NCI-H1105 (cell line): ENCODE measurements around the gene RNU1-4.
"Not testable (repeated sequence)": the region's sequence is repeated elsewhere in the genome, so short reads cannot be mapped to it uniquely, and the experiment has no call there.

ENCODE experiments used
- DNase-seq: peaks from one replicate; lab custom pipeline; 2025; lab: John Stamatoyannopoulos, UW

RNU1-4 gene

GRCh38 chr1:16770139-16770759, 29.9 kb downstream of the RNU1-4 start:
- DNase-seq: not testable (repeated sequence)

DNA sequence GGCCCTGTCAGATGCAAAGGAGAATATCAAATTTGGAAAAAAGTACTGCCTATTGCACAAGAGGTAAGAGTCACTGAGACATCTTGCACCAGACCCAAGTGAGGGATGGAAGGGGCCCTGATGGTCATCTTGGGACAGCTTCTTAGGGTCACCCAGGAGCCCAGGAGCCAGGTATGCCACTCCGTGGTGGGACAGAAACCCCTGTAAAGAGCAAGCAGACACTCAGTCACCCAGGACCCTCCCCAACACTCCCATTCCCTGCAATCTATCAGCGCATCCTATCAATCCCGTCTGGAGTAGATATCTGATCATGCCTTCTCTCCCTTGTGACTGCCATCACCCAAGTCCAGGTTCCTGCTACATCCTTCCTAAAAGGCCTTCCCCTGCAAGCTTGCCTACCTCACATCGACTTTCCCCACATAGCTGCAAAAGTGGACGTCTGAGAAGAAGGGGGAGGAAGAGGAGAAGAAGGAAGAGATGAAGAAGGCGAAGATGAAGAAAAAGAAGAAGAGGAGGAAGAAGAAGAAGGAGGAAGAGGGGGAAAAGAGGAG, 30.7 kb downstream of the RNU1-4 start:
- not testable (repeated sequence) for DNase-seq

DNA sequence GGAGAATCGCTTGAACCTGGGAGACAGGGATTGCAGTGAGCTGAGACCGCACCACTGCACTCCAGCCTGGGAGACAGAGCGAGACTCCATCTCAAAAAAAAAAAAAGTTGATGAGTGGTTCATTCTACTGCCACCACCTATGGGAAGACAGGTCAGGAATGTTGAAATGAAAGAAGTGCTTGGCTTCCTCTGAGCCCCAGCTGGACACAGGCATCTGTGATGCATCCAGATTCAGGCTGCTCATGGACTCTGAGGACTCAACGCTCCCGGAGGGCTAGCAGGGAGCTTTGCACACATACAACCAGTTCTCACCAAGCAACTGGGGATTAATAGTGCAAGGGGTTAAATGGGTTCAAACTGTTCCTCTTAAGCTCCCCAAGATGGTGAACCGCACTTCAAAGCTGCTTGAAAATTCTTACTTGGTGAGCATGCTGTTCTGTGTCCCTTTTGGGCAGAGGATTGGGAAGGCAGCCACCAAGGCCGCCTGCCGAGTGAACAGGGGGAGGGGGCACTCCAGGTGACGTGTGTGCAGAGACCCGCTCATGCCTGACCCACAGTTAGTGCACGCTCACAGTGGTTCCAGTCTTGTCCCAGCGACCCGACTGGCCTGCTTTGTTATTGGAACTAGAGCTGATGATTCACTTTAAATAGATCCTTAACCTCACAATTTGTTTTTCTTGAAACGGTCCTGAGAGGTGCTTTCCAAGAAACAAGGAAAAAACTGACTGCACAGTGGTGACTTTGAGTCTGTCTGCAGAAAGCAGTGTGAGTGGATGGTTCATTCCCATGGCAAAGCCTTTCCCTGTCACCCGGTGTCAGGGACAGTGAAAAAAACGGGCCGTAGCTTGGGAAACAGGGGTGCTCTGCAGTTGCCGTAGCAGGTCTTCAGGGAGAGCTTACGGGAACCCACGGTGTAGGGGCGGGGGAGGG, 32.2 kb downstream of the RNU1-4 start:
- not testable (repeated sequence) for DNase-seq

DNA sequence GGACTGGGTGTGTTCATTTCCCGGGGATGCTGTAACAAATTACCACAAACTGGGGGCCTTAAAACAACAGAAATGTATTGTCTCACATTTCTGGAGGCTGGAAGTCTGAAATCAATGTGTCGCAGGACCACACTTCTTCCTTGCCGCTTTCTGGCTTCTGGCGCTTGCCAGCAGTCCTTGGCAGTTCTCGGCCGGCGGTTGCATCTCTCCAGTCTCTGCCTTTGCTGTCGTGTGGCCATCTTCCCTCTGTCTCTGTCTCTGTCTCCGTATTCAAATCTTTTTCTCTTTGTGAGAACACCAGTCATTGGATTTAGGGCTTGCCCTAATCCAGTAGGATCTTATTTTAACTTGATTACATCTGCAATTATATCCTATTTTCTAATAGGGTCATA, 32.9 kb downstream of the RNU1-4 start:
- not testable (repeated sequence) for DNase-seq

GRCh38 chr1:16773723-16774122, 33.4 kb downstream of the RNU1-4 start:
- DNase-seq: not testable (repeated sequence)

DNA sequence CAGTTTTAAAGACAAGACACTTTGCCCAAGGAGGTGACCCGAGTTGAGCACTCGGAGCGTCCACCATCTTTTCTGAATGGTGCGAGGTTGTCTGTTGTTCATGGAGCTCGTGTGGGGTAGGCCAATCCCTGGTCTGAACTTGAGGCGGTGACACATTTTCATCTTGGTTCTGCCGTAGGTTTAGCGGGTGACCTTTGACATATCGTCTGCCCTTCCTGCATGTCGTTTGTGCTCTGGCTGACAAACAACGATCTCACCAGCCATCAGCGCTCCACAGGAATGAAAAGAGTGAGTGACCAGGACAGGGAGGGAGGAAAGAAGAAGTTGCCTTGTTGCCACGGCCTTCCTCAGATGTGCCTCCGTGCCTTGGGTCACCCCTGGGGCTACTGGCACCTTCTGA, 34.5 kb downstream of the RNU1-4 start:
- not testable (repeated sequence) for DNase-seq

GRCh38 chr1:16775290-16775689, 35.0 kb downstream of the RNU1-4 start:
- not testable (repeated sequence) for DNase-seq

DNA sequence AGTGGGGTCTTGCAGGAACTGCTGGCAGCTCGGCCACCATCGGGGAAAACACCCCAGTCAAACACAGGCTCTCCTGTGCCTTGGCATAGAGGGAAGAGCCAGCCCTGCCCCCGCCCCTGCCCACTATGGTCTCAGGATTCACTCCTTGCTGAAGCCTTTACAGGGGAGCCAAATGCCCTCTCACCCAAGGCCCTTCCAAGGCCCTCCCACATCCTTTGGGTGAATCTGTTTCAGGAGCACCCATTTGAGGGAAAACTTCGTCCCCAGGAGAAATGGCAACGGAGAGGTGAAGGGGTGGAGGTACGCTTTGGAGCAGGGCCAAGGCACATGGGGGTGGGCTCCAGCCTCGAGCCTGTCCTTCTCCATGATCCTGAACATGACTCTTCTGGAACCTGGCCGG, 35.9 kb downstream of the RNU1-4 start:
- DNase-seq: not testable (repeated sequence)

- DNase-seq: not testable (repeated sequence)
Observed at GRCh38 chr1:16776835-16777234, 36.5 kb downstream of the RNU1-4 start.

- DNase-seq: not testable (repeated sequence)
Observed at GRCh38 chr1:16777821-16778220, 37.5 kb downstream of the RNU1-4 start.

DNA sequence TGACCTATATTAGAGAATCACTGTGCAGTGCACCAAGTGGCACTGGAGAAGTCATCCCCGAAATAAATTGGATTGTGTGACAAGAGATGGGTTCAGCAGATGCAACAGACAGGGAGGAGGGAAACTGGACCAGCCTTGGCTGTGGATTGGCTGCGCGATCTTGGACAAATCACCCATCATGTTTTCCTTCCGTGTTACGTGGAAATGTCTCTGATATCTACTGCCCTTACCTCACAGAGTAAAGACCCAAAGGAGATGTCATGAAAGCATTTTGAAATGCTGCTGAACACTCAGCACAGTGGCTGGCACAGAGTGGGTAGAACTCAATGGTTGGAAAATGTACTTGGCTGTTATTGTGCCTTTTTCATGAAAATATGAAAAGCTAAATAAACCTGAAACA, 39.2 kb downstream of the RNU1-4 start:
- not testable (repeated sequence) for DNase-seq

GRCh38 chr1:16781033-16781432, 40.7 kb downstream of the RNU1-4 start:
- not testable (repeated sequence) for DNase-seq

DNA sequence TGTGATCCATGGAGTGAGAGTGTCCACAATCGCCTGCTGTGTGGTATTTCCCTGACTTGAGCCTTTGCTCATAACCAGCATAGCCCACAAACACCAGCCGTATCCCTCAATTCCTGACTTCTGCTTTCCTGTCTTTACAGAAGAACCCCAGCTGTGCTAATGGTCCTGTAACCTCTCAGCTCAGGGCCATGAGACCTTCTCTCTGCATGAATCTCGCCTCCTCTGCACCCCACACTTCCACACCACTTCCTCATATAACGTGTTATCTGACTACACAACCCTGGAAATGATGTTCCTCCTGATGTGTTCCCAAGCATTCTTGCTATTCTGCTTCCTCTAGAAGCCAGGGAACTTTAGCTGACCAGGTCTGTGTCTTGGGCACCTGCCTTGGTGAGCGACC, 41.3 kb downstream of the RNU1-4 start:
- not testable (repeated sequence) for DNase-seq

- not testable (repeated sequence) for DNase-seq
Observed at GRCh38 chr1:16784955-16785354, 44.6 kb downstream of the RNU1-4 start.

DNA sequence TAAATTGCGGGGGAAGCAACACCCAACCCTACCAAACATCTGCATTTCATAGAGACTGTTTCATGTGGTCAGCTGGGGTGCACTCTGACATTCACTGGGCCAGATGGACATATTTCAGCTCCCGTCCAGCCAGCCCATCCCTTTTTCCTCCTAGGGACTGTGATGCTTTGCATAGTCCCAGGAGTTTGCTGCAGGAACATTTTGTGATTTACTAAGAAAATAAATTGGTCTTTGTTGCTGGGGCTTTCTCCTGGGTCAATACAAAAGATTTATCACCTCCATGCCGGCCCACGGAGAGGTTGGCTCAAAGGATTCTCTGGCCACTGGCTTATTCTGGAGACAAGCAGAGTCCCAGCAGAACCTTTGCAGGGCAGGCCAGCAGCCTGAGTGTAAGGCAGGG, 46.0 kb downstream of the RNU1-4 start:
- DNase-seq: not testable (repeated sequence)

DNA sequence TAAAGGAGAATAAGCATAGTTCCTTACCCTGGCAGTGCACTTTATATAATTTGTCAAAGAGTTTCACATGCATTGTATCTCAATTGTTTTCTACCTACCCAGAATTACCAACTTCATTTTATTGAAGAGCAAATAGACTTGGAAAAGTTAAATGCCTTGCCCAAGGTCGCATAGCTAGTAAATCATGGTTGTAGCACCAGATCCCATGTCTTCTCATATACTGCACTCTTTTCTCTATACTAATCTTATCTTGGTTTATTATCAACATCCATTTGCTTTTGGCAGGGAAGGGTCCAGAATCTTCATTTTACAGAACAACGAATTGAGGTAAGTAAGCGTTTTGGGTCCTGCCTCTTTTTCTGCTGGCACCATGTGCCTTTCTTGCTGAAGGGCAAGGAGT, 46.9 kb downstream of the RNU1-4 start:
- not testable (repeated sequence) for DNase-seq

GRCh38 chr1:16787711-16788110, 47.4 kb downstream of the RNU1-4 start:
- not testable (repeated sequence) for DNase-seq
